GM23338 (cell line): ENCODE measurements around the gene MRPL37. TPM values are rescaled to one million over a fixed set of nuclear protein-coding genes. Genes with fewer than 3 reads are reported as not detected.

ENCODE experiments used
- ATAC-seq: fragments of 200-7000 bp; cut with Tn5 transposase; 3 replicates; pipeline ENCODE4 v1.9.1; 2020
- DNase-seq: peaks from one replicate; pipeline ENCODE4 v3.0.0-alpha.2; 2015; ENCODE audit warnings: low spot score
- H2AFZ ChIP-seq: fragments of 200-600 bp; sonication (generic); 2 replicates; pipeline ENCODE4 v1.8.0; 2016; ENCODE audit warnings: antibody characterized with exemption, mild to moderate bottlenecking, moderate library complexity
- H3F3A ChIP-seq: fragments of 200-600 bp; sonication (generic); replicated peaks from 2 replicates; pipeline ENCODE4 v1.8.0; 2017; ENCODE audit warnings: antibody characterized with exemption, mixed run types, low read depth
- H3K27ac ChIP-seq: fragments of 200-600 bp; sonication (generic); 2 replicates; pipeline ENCODE4 v1.6.1; 2016; ENCODE audit warnings: low read depth
- H3K27me3 ChIP-seq: fragments of 200-600 bp; sonication (generic); 2 replicates; pipeline ENCODE4 v1.8.0; 2016; ENCODE audit warnings: mild to moderate bottlenecking, mixed run types, moderate library complexity; ENCODE audit not compliant: insufficient read depth
- H3K36me3 ChIP-seq: fragments of 200-600 bp; sonication (generic); 2 replicates; pipeline ENCODE4 v1.8.0; 2016; ENCODE audit warnings: mild to moderate bottlenecking; ENCODE audit not compliant: insufficient read depth
- H3K4me1 ChIP-seq: fragments of 200-600 bp; sonication (generic); 2 replicates; pipeline ENCODE4 v1.8.0; 2016; ENCODE audit warnings: mild to moderate bottlenecking, moderate library complexity; ENCODE audit not compliant: insufficient read depth
- H3K4me2 ChIP-seq: fragments of 200-600 bp; sonication (generic); 2 replicates; pipeline ENCODE4 v1.7.1; 2017; ENCODE audit warnings: mixed run types
- H3K4me3 ChIP-seq: fragments of 200-600 bp; sonication (generic); 2 replicates; pipeline ENCODE4 v1.6.1; 2016; ENCODE audit warnings: mixed run types
- H3K79me2 ChIP-seq: fragments of 200-600 bp; sonication (generic); replicated peaks from 2 replicates; pipeline ENCODE4 v1.8.0; 2017; ENCODE audit warnings: mild to moderate bottlenecking; ENCODE audit not compliant: insufficient read depth
- H3K9me2 ChIP-seq: fragments of 200-600 bp; sonication (generic); 2 replicates; pipeline ENCODE4 v1.8.0; 2017; ENCODE audit not compliant: insufficient read depth
- H4K20me1 ChIP-seq: fragments of 200-600 bp; sonication (generic); replicated peaks from 2 replicates; pipeline ENCODE4 v1.8.0; 2017; ENCODE audit warnings: mild to moderate bottlenecking; ENCODE audit not compliant: insufficient read depth
- H3K27ac Mint-ChIP-seq: 2 replicates; pipeline ENCODE4 v1.8.0; 2020; ENCODE audit warnings: inconsistent platforms, mild to moderate bottlenecking, moderate library complexity, mixed read lengths
- H3K27me3 Mint-ChIP-seq: 3 replicates; pipeline ENCODE4 v1.8.0; 2022; ENCODE audit warnings: low read depth, mild to moderate bottlenecking, moderate library complexity, mixed read lengths, inconsistent platforms; ENCODE audit not compliant: insufficient read depth, poor library complexity
- H3K36me3 Mint-ChIP-seq: 3 replicates; pipeline ENCODE4 v1.8.0; 2021; ENCODE audit warnings: low read depth, mild to moderate bottlenecking, inconsistent platforms, moderate library complexity, mixed read lengths
- H3K4me1 Mint-ChIP-seq: 3 replicates; pipeline ENCODE4 v1.8.0; 2020; ENCODE audit warnings: mild to moderate bottlenecking, inconsistent platforms, mixed read lengths
- H3K4me3 Mint-ChIP-seq: 3 replicates; pipeline ENCODE4 v1.8.0; 2021; ENCODE audit warnings: moderate library complexity, mild to moderate bottlenecking, inconsistent platforms, mixed read lengths
- H3K9me3 Mint-ChIP-seq: 3 replicates; pipeline ENCODE4 v1.8.0; 2020; ENCODE audit warnings: moderate library complexity, mild to moderate bottlenecking, inconsistent platforms, mixed read lengths
- CREB1 ChIP-seq: fragments of 250-450 bp; sonication (Bioruptor Pico); IDR thresholded peaks from 2 replicates; pipeline ENCODE4 v1.5.0; 2020; ENCODE audit warnings: low read depth, mild to moderate bottlenecking, moderate library complexity
- ETS1 ChIP-seq: IDR thresholded peaks from 2 replicates; pipeline ENCODE4 v1.6.1; 2016; ENCODE audit warnings: antibody characterized with exemption
- EZH2 ChIP-seq: fragments of 200-600 bp; sonication (generic); IDR thresholded peaks from one replicate; pipeline ENCODE4 v1.8.0; 2017; ENCODE audit warnings: antibody characterized with exemption, mild to moderate bottlenecking, low read depth; ENCODE audit not compliant: unreplicated experiment
- EZH2phosphoT487 ChIP-seq: fragments of 200-600 bp; sonication (generic); IDR thresholded peaks from one replicate; pipeline ENCODE4 v1.8.1; 2018; ENCODE audit warnings: antibody characterized with exemption; ENCODE audit not compliant: unreplicated experiment
- JUNB ChIP-seq: IDR thresholded peaks from one replicate; pipeline ENCODE4 v1.6.1; 2016; ENCODE audit warnings: antibody characterized with exemption; ENCODE audit not compliant: unreplicated experiment
- NANOG ChIP-seq: IDR thresholded peaks from 2 replicates; pipeline ENCODE4 v1.6.1; 2016; ENCODE audit warnings: antibody characterized with exemption, borderline replicate concordance
- POLR2AphosphoS5 ChIP-seq: IDR thresholded peaks from 2 replicates; pipeline ENCODE4 v1.6.1; 2016; ENCODE audit warnings: antibody characterized with exemption, low read depth
- REST ChIP-seq: IDR thresholded peaks from one replicate; pipeline ENCODE4 v1.6.1; 2018; ENCODE audit warnings: antibody characterized with exemption; ENCODE audit not compliant: unreplicated experiment
- STAT1 ChIP-seq: IDR thresholded peaks from one replicate; pipeline ENCODE4 v1.6.1; 2016; ENCODE audit warnings: antibody characterized with exemption; ENCODE audit not compliant: unreplicated experiment
- ZNF114 ChIP-seq: fragments of 250-450 bp; sonication (Bioruptor Pico); IDR thresholded peaks from 2 replicates; pipeline ENCODE4 v1.5.0; 2020; ENCODE audit warnings: mild to moderate bottlenecking, moderate library complexity
- ZNF331 ChIP-seq: fragments of 250-450 bp; sonication (Bioruptor Pico); IDR thresholded peaks from 2 replicates; pipeline ENCODE4 v1.5.0; 2020; ENCODE audit warnings: low read depth, mild to moderate bottlenecking, moderate library complexity
- ZNF462 ChIP-seq: fragments of 250-450 bp; sonication (Bioruptor Pico); IDR thresholded peaks from 2 replicates; pipeline ENCODE4 v1.5.0; 2020; ENCODE audit warnings: mild to moderate bottlenecking, moderate library complexity
- polyA plus RNA-seq: library from polyadenylated mRNA; unstranded; fragments of >200 nt; fragmentation: Nextera tagmentation; extraction: Ambion mirVana; gene quantifications from 2 replicates; pipeline ENCODE4 v1.2.1, GENCODE V29; 2016
- total RNA-seq: library from RNA; depleted of rRNA; stranded (reverse); fragments of >200 nt; shearing (Covaris generic); gene quantifications from 2 replicates; pipeline ENCODE4 v1.2.3, GENCODE V29; 2014
- TF ChIP-seq, protein P1 (sequence below), 2 experiments: fragments of 200-600 bp in 1 of 2; sonication (generic) in 1 of 2; conservative IDR thresholded peaks; 2 replicates each; pipeline versions ENCODE4 v1.5.1 to v1.6.1; 2016 to 2017; ENCODE audit warnings: antibody characterized with exemption in 2 of 2, low read depth in 2 of 2, mild to moderate bottlenecking in 2 of 2, moderate library complexity in 1 of 2

MRPL37 gene
- total and polyA plus RNA-seq, 2 experiments from 2014 or later, result 130 to 155 TPM

DNA sequence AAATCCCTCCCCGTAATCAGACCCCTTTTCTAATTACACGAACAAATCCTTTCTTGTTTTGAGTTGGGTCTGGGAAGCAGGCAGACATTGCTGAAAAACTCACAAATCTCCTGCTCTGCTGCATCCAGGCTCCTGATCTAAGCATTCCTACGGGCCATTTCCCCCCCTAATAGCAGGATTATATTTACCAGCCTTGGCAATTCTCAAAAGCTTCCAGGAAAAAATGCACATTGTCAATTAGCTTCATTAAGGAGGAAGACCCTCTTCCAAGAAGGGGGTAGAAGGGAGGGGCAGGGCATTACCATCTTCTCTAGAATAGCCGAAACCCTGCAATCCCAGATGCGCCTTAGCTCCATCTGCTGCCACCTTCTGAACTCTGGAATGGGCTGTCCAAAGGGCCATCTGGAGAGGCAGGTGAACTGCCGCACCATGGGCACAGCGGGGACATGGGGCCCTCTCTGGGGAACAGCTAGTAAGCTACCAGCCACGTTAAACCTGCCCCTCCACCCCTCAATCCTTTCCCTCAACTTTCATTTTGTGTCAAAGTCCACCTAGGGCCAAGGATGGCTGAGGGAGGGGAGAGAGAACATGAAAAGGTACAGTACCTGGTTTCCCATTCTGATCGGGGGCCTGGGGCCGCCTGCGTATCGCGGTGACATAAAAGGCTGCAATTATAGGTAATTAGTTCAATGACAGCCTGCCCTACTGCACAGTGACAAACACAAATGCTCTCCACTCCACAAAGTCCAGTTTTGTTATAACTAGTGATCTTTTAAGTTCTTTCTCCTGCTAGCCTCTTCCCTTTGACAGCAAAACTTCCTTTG is 56.8 kb downstream of the MRPL37 start:
- H3K27me3 Mint-ChIP-seq, result peaks cover 16% of the 10 kb centered on the region
- H3K27ac Mint-ChIP-seq, result peak overlapping the region; percentile 21
- H3F3A ChIP-seq, result no peaks in the 10 kb centered on the region
- TF ChIP-seq CREB1 (CRISPR knock-in tag) (no peak), EZH2phosphoT487 (no peak), EZH2 (no peak), NANOG (no peak), ZNF331 (CRISPR knock-in tag) (no peak), REST (no peak), JUNB (no peak), ZNF462 (CRISPR knock-in tag) (no peak), POLR2AphosphoS5 (no peak), ZNF114 (CRISPR knock-in tag) (no peak), ETS1 (no peak), STAT1 (no peak)
- TF ChIP-seq, protein P1, sequence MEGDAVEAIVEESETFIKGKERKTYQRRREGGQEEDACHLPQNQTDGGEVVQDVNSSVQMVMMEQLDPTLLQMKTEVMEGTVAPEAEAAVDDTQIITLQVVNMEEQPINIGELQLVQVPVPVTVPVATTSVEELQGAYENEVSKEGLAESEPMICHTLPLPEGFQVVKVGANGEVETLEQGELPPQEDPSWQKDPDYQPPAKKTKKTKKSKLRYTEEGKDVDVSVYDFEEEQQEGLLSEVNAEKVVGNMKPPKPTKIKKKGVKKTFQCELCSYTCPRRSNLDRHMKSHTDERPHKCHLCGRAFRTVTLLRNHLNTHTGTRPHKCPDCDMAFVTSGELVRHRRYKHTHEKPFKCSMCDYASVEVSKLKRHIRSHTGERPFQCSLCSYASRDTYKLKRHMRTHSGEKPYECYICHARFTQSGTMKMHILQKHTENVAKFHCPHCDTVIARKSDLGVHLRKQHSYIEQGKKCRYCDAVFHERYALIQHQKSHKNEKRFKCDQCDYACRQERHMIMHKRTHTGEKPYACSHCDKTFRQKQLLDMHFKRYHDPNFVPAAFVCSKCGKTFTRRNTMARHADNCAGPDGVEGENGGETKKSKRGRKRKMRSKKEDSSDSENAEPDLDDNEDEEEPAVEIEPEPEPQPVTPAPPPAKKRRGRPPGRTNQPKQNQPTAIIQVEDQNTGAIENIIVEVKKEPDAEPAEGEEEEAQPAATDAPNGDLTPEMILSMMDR (conservative IDR thresholded peaks at IDR 0.05; ENCODE audit: low read depth in 2 of 2), result no peak
- no peaks in the 10 kb centered on the region; the same call in 2 of the 3 replicates for H3K9me3 Mint-ChIP-seq
- no peak overlapping the region for H2AFZ ChIP-seq
- no peak; the same call in 2 of the 3 replicates for ATAC-seq
- H3K4me3 Mint-ChIP-seq, result no peak overlapping the region
- H3K4me1 Mint-ChIP-seq, result peaks cover 59% of the 10 kb centered on the region
- H3K27ac ChIP-seq, result peak overlapping the region; percentile 79; the same call in 1 of the 2 replicates
- H3K4me3 ChIP-seq, result 0 out of 2 replicates have a peak overlapping the region, but pooled peaks have one; percentile 1
- no peaks in the 10 kb centered on the region for H3K9me2 ChIP-seq
- H3K36me3 Mint-ChIP-seq, result peaks cover 11% of the 10 kb centered on the region; the same call in 2 of the 3 replicates
- no peak for DNase-seq
- peaks cover 16% of the 10 kb centered on the region for H3K4me1 ChIP-seq
- H3K79me2 ChIP-seq, result peaks cover 26% of the 10 kb centered on the region
- H3K36me3 ChIP-seq, result no peaks in the 10 kb centered on the region
- 0 out of 2 replicates have a peak, but pooled peaks cover 5% of the 10 kb centered on the region for H4K20me1 ChIP-seq
- H3K4me2 ChIP-seq, result peak overlapping the region; percentile 34
- no peaks in the 10 kb centered on the region for H3K27me3 ChIP-seq
